Upper lobe of right lung (tissue), 1 donor: ENCODE measurements around the gene SERPINA9. TPM values are rescaled to one million over a fixed set of nuclear protein-coding genes. Genes with fewer than 3 reads are reported as not detected.
"Not testable (repeated sequence)": the region's sequence is repeated elsewhere in the genome, so short reads cannot be mapped to it uniquely, and the experiment has no call there.

Experiments
- ATAC-seq: fragments of 200-7000 bp; cut with Tn5 transposase; one replicate; pipeline ENCODE4 v1.9.1; 2020; ENCODE audit warnings: mild to moderate bottlenecking, moderate library complexity
- DNase-seq: peaks from one replicate; pipeline ENCODE4 v3.0.0-alpha.2; 2020
- H3K27ac ChIP-seq: fragments of 200-600 bp; one replicate; pipeline ENCODE4 v1.8.0; 2022
- H3K27me3 ChIP-seq: fragments of 200-600 bp; one replicate; pipeline ENCODE4 v1.8.0; 2022; ENCODE audit warnings: mild to moderate bottlenecking
- H3K36me3 ChIP-seq: fragments of 200-600 bp; one replicate; pipeline ENCODE4 v1.8.0; 2022
- H3K4me1 ChIP-seq: fragments of 200-600 bp; one replicate; pipeline ENCODE4 v1.8.0; 2022
- H3K4me3 ChIP-seq: fragments of 200-600 bp; one replicate; pipeline ENCODE4 v1.8.0; 2022; ENCODE audit warnings: mild to moderate bottlenecking
- H3K9me3 ChIP-seq: fragments of 200-600 bp; one replicate; pipeline ENCODE4 v1.8.0; 2022
- intact Hi-C: fragments of 100-400 bp; cut with DNase I; formaldehyde crosslinking; loops from one replicate; pipeline ENCODE4 v1.11.0; 2022
- total RNA-seq: library from RNA; stranded (reverse); fragmentation: NEBNext Ultra II Directional; extraction: Animal tissue kit (Norgen Biotek cat#: 25700); gene quantifications from one replicate; pipeline ENCODE4 v1.2.1, GENCODE V29; 2021
- TF ChIP-seq, protein P1 (sequence below): fragments of 200-600 bp; IDR thresholded peaks from one replicate; pipeline ENCODE4 v1.8.0; 2022; ENCODE audit warnings: antibody characterized with exemption
- donor health status: DM: no; HTN: yes; CAD: no; lungs with severe emphysema.

Gene SERPINA9
- total RNA-seq, 1 donor from 2014 or later: not detected

DNA sequence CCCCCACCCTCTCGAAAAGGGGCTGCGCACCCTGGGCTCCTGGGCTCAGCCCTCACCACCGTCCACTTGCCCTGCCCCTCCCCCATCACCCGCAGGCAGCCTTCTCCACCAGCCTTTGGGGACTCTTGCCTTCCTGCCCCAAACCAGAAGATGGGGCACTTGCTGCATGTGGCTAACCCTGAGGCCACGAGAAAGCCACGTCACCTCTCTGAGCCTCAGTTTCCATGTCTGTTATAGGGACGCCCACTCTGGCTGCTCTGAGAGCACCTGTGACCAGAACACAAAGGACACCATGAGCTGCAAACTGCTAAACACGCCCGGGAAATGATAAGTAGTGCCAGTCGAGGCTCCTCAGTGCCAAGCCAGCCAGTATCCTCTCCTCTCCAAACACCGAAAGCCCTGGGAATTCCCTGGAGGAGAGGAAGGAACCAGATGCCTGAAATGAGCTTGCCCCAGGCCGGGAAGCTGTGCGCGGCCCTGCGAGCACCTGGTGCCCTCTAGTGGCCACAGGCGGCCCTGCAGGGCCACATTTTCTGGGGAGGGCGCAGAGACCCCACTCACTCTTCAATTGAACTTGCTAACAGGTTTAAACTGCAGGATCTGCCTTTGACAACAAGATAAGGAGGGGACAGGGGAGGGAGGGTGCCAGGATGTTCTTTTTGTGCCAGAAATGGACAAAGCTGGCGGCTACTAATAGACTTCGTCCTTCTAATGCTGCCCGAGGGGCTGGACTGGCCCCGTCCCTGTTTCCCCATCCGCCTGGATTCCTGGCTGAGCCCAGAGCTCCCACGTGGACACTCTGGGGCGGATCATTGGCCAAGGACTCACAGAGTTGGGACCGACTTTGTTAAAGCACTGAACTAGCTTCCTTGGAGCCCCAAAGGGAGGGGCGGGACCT, 10.2 kb upstream of the SERPINA9 start:
- Histone ChIP-seq H3K27ac (no peak overlapping the region), H3K4me3 (no peak overlapping the region), H3K9me3 (no peaks in the 10 kb centered on the region), H3K4me1 (no peaks in the 10 kb centered on the region), H3K27me3 (peaks cover 13% of the 10 kb centered on the region), H3K36me3 (no peaks in the 10 kb centered on the region)
- intact Hi-C loops: no loop called here
- ATAC-seq (peak; percentile 87), DNase-seq (peak; percentile 74)
- TF ChIP-seq, protein P1, sequence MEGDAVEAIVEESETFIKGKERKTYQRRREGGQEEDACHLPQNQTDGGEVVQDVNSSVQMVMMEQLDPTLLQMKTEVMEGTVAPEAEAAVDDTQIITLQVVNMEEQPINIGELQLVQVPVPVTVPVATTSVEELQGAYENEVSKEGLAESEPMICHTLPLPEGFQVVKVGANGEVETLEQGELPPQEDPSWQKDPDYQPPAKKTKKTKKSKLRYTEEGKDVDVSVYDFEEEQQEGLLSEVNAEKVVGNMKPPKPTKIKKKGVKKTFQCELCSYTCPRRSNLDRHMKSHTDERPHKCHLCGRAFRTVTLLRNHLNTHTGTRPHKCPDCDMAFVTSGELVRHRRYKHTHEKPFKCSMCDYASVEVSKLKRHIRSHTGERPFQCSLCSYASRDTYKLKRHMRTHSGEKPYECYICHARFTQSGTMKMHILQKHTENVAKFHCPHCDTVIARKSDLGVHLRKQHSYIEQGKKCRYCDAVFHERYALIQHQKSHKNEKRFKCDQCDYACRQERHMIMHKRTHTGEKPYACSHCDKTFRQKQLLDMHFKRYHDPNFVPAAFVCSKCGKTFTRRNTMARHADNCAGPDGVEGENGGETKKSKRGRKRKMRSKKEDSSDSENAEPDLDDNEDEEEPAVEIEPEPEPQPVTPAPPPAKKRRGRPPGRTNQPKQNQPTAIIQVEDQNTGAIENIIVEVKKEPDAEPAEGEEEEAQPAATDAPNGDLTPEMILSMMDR: peak; percentile 99

DNA sequence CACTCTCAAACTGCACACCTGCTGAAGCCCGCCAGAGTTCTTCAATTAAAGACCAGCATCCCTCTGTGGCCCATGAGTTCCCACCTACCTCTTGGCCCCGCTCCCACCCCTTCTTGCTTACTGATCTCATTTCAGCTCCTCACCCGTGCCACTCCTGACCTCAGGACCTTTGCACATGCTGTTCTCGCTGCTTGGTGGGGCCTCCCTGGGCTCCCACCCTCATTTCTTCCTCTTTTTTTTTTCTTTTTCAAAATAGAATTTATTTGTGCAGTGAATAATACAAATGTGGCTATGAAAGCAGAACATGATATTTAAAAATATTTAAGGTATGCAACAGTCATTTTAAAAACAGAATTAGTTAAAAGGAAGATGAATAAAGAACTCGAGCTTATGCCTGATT, 8.5 kb upstream of the SERPINA9 start:
- no peaks in the 10 kb centered on the region for H3K9me3 ChIP-seq
- no peak overlapping the region for H3K4me3 ChIP-seq
- peaks cover 13% of the 10 kb centered on the region for H3K27me3 ChIP-seq
- H3K4me1 ChIP-seq: no peaks in the 10 kb centered on the region
- no peak for DNase-seq
- ATAC-seq: no peak
- no peak overlapping the region for H3K27ac ChIP-seq
- H3K36me3 ChIP-seq: no peaks in the 10 kb centered on the region
- intact Hi-C loops: no loop called here
- TF ChIP-seq, protein P1: no peak

DNA sequence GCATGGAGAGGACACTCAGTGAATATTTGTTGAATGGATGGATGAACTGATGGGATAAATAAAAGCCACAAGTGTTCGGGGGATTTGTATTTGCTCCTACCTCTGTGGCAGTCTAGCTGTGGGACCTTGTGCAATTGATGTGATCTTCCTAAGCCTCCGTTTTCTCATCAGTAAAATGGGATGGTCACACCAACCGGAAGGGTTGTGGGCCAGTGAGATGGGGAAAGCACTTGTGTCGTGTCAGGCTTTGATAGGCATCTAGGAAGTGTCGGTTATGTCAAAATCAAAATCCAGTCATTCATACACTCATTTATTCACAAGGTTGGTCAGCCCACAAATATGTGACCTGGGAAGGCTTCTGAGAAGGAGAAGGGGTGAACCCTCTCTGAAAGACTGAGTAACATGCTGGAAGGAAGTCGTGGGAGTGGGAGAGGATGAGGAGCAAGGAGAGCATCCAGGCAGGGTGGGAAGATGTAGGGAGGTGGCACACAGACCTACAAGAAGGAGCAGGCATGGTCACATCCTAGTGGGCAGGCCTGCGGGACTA, 7.8 kb upstream of the SERPINA9 start:
- DNase-seq (no peak), ATAC-seq (no peak)
- TF ChIP-seq, protein P1: no peak
- H3K4me3 ChIP-seq: no peak overlapping the region
- no peaks in the 10 kb centered on the region for H3K36me3 ChIP-seq
- peaks cover 13% of the 10 kb centered on the region for H3K27me3 ChIP-seq
- H3K4me1 ChIP-seq: no peaks in the 10 kb centered on the region
- no peaks in the 10 kb centered on the region for H3K9me3 ChIP-seq
- no peak overlapping the region for H3K27ac ChIP-seq
- intact Hi-C loops: no loop called here

DNA sequence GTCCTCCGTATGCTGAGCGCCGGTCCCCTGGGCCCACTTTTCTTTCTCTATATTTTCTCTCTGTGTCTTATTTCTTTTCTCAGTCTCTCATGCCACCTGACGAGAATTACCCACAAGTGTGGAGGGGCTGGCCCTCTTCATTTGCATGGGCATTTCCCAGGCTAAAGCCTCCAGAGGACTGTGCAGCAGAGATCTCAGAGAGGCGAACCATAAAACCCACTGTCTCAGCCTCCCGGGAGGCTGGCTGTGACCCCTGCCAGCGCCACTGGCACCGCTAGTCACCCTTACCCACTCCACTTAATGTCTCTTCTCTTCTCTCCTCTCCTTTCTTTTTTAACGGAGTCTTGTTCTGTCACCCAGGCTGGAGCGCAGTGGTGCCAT, 7.1 kb upstream of the SERPINA9 start:
- DNase-seq (no peak), ATAC-seq (no peak)
- peaks cover 13% of the 10 kb centered on the region for H3K27me3 ChIP-seq
- H3K9me3 ChIP-seq: no peaks in the 10 kb centered on the region
- H3K36me3 ChIP-seq: no peaks in the 10 kb centered on the region
- no peak overlapping the region for H3K27ac ChIP-seq
- no peak overlapping the region for H3K4me3 ChIP-seq
- H3K4me1 ChIP-seq: no peaks in the 10 kb centered on the region
- intact Hi-C loops: no loop called here
- TF ChIP-seq, protein P1: no peak

DNA sequence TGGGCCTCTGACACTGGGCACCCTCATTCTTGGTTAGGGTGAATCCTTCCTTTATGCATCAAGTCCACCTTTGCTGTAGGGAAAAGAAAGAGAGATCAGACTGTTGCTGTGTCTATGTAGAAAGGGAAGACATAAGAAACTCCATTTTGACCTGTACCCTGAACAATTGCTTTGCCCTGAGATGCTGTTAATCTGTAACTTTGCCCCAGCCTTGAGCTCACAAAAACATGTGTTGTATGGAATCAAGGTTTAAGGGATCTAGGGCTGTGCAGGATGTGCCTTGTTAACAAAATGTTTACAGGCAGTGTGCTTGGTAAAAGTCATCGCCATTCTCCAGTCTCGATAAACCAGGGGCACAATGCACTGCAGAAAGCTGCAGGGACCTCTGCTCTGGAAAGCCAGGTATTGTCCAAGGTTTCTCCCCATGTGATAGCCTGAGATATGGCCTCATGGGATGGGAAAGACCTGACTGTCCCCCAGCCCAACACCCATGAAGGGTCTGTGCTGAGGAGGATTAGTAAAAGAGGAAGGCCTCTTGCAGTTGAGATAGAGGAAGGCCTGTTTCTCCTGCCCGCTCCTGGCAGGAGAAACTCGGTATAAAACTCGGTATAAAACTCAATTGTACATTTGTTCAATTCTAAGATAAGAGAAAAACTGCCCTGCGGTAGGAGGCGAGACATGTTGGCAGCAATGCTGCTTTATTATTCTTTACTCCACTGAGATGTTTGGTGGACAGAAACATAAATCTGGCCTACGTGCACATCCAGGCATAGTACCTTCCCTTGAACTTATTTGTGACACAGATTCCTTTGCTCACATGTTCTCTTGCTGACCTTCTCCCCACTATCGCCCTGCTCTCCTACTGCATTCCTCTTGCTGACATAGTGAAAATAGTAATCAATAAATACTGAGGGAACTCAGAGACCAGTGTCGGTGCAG, 6.4 kb upstream of the SERPINA9 start:
- H3K27ac ChIP-seq, DNase-seq, H3K36me3 ChIP-seq, H3K9me3 ChIP-seq, H3K4me1 ChIP-seq, H3K4me3 ChIP-seq, ATAC-seq, intact Hi-C loops: not testable (repeated sequence)
- H3K27me3 ChIP-seq: peaks cover 10% of the 10 kb centered on the region
